Parathyroid adenoma (tissue), 2 donors: ENCODE results near the gene MMP24OS.

Source experiments
- H2AFZ ChIP-seq: fragments of 300-600 bp; sonication (generic); one replicate; pipeline ENCODE4 v1.7.0; 2017; ENCODE audit warnings: antibody characterized with exemption, mild to moderate bottlenecking
- H3K27ac ChIP-seq: fragments of 300-600 bp; sonication (generic); one replicate; pipeline ENCODE4 v1.7.0; 2017
- H3K27me3 ChIP-seq: fragments of 300-600 bp; sonication (generic); one replicate; pipeline ENCODE4 v1.7.0; 2017; ENCODE audit warnings: low read length; ENCODE audit not compliant: control insufficient read depth, insufficient read depth
- H3K36me3 ChIP-seq: fragments of 300-600 bp; sonication (generic); one replicate; pipeline ENCODE4 v1.7.0; 2017; ENCODE audit warnings: low read length; ENCODE audit not compliant: control insufficient read depth, insufficient read depth
- H3K4me1 ChIP-seq: fragments of 300-600 bp; sonication (generic); one replicate; pipeline ENCODE4 v1.7.0; 2017; ENCODE audit warnings: control low read depth
- H3K4me2 ChIP-seq: fragments of 300-600 bp; sonication (generic); one replicate; pipeline ENCODE4 v1.7.0; 2017; ENCODE audit warnings: low read length
- H3K4me3 ChIP-seq: fragments of 300-600 bp; sonication (generic); one replicate; pipeline ENCODE4 v1.7.0; 2017; ENCODE audit warnings: low read depth, low read length
- H3K79me2 ChIP-seq: fragments of 300-600 bp; sonication (generic); one replicate; pipeline ENCODE4 v1.7.0; 2017; ENCODE audit warnings: control low read depth
- H3K9ac ChIP-seq: fragments of 300-600 bp; sonication (generic); one replicate; pipeline ENCODE4 v1.7.0; 2017; ENCODE audit warnings: mild to moderate bottlenecking
- H3K9me3 ChIP-seq: fragments of 300-600 bp; sonication (generic); one replicate; pipeline ENCODE4 v1.7.0; 2017; ENCODE audit warnings: low read length; ENCODE audit not compliant: control insufficient read depth
- TF ChIP-seq, protein P1 (sequence below): fragments of 300-600 bp; sonication (generic); IDR thresholded peaks from one replicate; pipeline ENCODE4 v1.7.0; 2017; ENCODE audit warnings: antibody characterized with exemption, mild to moderate bottlenecking
- donor health status: primary hyperparathyroidism.

Gene MMP24OS

DNA sequence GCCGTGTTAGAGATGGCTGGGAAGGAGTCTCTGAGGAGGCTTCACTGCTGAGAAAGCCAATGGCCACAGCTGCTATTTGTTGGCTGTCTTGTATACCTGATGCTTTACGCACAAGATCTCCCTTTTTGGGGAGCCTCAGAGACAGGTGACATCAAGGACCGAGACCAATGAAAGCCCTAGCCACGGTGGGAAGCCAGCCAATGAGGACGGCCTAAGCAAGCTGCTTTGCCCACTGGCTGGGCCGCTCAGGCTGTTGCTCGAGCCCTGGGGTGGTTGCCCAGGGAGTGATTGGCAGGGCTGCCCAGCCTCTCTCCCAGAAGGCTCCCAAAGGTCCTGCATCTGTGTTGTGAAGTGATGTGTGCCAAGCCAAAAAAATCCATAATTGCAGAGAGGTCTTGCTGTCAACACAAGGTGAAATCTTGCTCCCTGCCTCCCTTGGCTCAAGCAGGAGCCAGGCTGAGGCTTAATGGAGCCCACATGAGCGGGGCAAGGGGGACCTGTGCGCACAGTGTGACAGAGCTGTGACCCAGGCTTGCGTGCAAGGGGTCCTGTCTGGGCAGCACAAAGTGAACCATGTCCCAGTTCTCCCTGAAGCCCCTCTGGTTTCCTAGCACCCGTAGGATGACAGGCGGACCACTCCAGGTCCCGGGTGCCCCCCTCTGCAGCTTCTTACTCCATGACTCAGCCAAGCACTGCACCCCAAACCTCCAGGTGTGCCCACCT, 4.3 kb downstream of the MMP24OS start:
- H3K36me3 ChIP-seq: no peaks in the 10 kb centered on the region

GRCh38 chr20:35271904-35272303, 6.0 kb downstream of the MMP24OS start:
- Histone ChIP-seq H3K4me1 (peaks cover 6% of the 10 kb centered on the region), H3K36me3 (no peaks in the 10 kb centered on the region), H3K9me3 (no peaks in the 10 kb centered on the region), H2AFZ (no peak overlapping the region), H3K4me2 (no peak overlapping the region), H3K27me3 (no peaks in the 10 kb centered on the region), H3K9ac (no peak overlapping the region), H3K79me2 (peaks cover 6% of the 10 kb centered on the region), H3K4me3 (no peak overlapping the region), H3K27ac (no peak overlapping the region)
- TF ChIP-seq, protein P1, sequence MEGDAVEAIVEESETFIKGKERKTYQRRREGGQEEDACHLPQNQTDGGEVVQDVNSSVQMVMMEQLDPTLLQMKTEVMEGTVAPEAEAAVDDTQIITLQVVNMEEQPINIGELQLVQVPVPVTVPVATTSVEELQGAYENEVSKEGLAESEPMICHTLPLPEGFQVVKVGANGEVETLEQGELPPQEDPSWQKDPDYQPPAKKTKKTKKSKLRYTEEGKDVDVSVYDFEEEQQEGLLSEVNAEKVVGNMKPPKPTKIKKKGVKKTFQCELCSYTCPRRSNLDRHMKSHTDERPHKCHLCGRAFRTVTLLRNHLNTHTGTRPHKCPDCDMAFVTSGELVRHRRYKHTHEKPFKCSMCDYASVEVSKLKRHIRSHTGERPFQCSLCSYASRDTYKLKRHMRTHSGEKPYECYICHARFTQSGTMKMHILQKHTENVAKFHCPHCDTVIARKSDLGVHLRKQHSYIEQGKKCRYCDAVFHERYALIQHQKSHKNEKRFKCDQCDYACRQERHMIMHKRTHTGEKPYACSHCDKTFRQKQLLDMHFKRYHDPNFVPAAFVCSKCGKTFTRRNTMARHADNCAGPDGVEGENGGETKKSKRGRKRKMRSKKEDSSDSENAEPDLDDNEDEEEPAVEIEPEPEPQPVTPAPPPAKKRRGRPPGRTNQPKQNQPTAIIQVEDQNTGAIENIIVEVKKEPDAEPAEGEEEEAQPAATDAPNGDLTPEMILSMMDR: no peak

More for the DNA sequence above, 4.3 kb downstream of the MMP24OS start:
- H3K9ac ChIP-seq: no peak overlapping the region
- no peak overlapping the region for H2AFZ ChIP-seq
- H3K27ac ChIP-seq: no peak overlapping the region
- H3K4me3 ChIP-seq: no peak overlapping the region
- no peaks in the 10 kb centered on the region for H3K27me3 ChIP-seq
- H3K4me2 ChIP-seq: no peak overlapping the region
- H3K9me3 ChIP-seq: no peaks in the 10 kb centered on the region
- peaks cover 6% of the 10 kb centered on the region for H3K79me2 ChIP-seq
- TF ChIP-seq, protein P1: no peak
- H3K4me1 ChIP-seq: peaks cover 14% of the 10 kb centered on the region

DNA sequence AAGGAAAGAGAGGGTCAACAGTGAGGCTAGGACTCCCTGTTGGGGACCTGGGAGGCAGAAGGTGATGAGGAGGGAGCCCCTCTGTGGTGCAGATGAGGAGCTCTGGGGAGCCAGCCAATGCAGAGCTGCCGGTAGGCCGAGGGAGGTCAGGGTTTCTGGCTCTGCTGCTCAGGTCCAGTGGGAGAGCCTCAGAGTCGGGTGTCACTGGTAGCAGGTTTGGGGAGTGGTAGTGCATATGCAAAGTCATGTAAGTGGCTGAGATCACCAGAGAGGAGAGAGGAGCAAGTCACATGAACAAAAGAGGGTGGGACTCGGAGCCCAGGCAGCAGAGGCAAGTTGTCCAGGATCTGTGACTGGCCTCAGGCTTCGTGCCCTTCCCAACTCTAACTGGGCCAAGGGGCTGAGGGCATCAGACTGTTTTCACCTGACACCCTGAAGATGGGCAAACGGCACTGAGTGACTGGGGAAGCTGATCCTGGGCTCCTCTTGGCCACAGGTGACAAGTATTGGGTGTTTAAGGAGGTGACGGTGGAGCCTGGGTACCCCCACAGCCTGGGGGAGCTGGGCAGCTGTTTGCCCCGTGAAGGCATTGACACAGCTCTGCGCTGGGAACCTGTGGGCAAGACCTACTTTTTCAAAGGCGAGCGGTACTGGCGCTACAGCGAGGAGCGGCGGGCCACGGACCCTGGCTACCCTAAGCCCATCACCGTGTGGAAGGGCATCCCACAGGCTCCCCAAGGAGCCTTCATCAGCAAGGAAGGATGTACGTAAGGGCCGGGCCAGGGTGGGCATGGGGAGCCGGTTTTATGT, 6.6 kb downstream of the MMP24OS start:
- Histone ChIP-seq H3K4me1 (peaks cover 3% of the 10 kb centered on the region), H3K4me3 (no peak overlapping the region), H2AFZ (no peak overlapping the region), H3K27ac (no peak overlapping the region), H3K27me3 (no peaks in the 10 kb centered on the region), H3K9ac (no peak overlapping the region), H3K9me3 (no peaks in the 10 kb centered on the region), H3K36me3 (no peaks in the 10 kb centered on the region), H3K4me2 (no peak overlapping the region), H3K79me2 (peaks cover 4% of the 10 kb centered on the region)
- TF ChIP-seq, protein P1: no peak

- Histone ChIP-seq H3K4me1 (peaks cover 3% of the 10 kb centered on the region), H3K9me3 (no peaks in the 10 kb centered on the region), H3K4me3 (no peak overlapping the region), H3K4me2 (no peak overlapping the region), H3K79me2 (peaks cover 4% of the 10 kb centered on the region), H3K36me3 (no peaks in the 10 kb centered on the region), H2AFZ (no peak overlapping the region), H3K27me3 (no peaks in the 10 kb centered on the region), H3K9ac (no peak overlapping the region), H3K27ac (no peak overlapping the region)
- TF ChIP-seq, protein P1: no peak
These were observed 7.7 kb downstream of the MMP24OS start for GRCh38 chr20:35270021-35270902.
